HL-60 (cell line): ENCODE measurements around the gene GRID1.

ENCODE experiments used
- DNase-seq, 2 experiments: peaks; one replicate each; pipeline ENCODE4 v3.0.0-alpha.2; 2010 to 2020; ENCODE audit warnings: low read depth in 1 of 2, low spot score in 1 of 2
- H3K27ac ChIP-seq: fragments of 250-450 bp; sonication (Bioruptor Pico); replicated peaks from 2 replicates; pipeline ENCODE4 v1.5.1; 2020; ENCODE audit warnings: mild to moderate bottlenecking, moderate library complexity
- H3K27me3 ChIP-seq: fragments of 250-450 bp; sonication (Bioruptor Pico); 2 replicates; pipeline ENCODE4 v1.5.1; 2021; ENCODE audit warnings: mild to moderate bottlenecking, moderate library complexity; ENCODE audit not compliant: insufficient read depth, poor library complexity, severe bottlenecking
- H3K4me3 ChIP-seq: replicated peaks from 2 replicates; pipeline ENCODE4 v1.5.1; 2011; ENCODE audit warnings: mild to moderate bottlenecking, control low read depth, low read length; ENCODE audit not compliant: insufficient read depth
- GABPA ChIP-seq: IDR thresholded peaks from 2 replicates; pipeline ENCODE4 v1.6.1; 2012; ENCODE audit warnings: low read depth
- POLR2AphosphoS5 ChIP-seq: IDR thresholded peaks from 2 replicates; pipeline ENCODE4 v1.6.1; 2012; ENCODE audit warnings: low read depth
- SPI1 ChIP-seq: IDR thresholded peaks from 2 replicates; pipeline ENCODE4 v1.6.1; 2012; ENCODE audit warnings: low read depth, mild to moderate bottlenecking, borderline replicate concordance
- TF ChIP-seq, protein P1 (sequence below): IDR thresholded peaks from 2 replicates; pipeline ENCODE4 v1.6.1; 2012; ENCODE audit warnings: low read depth; ENCODE audit not compliant: insufficient replicate concordance
- TF ChIP-seq, protein P2 (sequence below): IDR thresholded peaks from one replicate; pipeline ENCODE4 v1.5.1; 2011; ENCODE audit warnings: low read length, control low read depth, inconsistent platforms; ENCODE audit not compliant: insufficient read depth

GRID1 gene

DNA sequence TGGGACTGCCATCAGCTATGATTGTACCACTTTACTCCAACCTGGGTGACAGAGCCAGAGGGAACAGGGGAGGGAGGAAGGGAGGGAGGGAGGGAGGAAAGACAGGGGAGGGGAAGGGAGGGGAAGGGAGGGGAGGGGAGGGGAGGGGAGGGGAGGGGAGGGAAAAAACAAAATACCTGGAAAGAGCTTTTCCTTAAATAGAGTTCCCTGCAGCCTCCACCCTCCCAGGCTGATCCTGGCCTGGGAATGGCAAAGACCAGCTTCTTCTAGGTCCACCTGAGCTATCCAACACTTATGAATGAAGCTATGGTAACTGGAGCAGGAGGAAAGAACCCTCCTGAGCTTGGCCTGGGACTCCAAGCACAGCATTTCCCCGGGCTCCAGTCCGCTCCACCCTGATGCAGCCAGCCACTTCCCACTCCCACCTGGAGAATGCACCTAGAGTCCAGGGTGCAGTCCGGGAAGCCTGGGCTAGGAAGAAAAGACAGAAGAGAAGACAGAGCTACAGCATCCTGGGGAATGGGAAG lies 66.1 kb downstream of the GRID1 start:
- no peak for TF ChIP-seq GABPA
- TF ChIP-seq POLR2AphosphoS5: no peak
- TF ChIP-seq SPI1: no peak
- TF ChIP-seq, protein P1, sequence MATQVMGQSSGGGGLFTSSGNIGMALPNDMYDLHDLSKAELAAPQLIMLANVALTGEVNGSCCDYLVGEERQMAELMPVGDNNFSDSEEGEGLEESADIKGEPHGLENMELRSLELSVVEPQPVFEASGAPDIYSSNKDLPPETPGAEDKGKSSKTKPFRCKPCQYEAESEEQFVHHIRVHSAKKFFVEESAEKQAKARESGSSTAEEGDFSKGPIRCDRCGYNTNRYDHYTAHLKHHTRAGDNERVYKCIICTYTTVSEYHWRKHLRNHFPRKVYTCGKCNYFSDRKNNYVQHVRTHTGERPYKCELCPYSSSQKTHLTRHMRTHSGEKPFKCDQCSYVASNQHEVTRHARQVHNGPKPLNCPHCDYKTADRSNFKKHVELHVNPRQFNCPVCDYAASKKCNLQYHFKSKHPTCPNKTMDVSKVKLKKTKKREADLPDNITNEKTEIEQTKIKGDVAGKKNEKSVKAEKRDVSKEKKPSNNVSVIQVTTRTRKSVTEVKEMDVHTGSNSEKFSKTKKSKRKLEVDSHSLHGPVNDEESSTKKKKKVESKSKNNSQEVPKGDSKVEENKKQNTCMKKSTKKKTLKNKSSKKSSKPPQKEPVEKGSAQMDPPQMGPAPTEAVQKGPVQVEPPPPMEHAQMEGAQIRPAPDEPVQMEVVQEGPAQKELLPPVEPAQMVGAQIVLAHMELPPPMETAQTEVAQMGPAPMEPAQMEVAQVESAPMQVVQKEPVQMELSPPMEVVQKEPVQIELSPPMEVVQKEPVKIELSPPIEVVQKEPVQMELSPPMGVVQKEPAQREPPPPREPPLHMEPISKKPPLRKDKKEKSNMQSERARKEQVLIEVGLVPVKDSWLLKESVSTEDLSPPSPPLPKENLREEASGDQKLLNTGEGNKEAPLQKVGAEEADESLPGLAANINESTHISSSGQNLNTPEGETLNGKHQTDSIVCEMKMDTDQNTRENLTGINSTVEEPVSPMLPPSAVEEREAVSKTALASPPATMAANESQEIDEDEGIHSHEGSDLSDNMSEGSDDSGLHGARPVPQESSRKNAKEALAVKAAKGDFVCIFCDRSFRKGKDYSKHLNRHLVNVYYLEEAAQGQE: no peak
- TF ChIP-seq, protein P2, sequence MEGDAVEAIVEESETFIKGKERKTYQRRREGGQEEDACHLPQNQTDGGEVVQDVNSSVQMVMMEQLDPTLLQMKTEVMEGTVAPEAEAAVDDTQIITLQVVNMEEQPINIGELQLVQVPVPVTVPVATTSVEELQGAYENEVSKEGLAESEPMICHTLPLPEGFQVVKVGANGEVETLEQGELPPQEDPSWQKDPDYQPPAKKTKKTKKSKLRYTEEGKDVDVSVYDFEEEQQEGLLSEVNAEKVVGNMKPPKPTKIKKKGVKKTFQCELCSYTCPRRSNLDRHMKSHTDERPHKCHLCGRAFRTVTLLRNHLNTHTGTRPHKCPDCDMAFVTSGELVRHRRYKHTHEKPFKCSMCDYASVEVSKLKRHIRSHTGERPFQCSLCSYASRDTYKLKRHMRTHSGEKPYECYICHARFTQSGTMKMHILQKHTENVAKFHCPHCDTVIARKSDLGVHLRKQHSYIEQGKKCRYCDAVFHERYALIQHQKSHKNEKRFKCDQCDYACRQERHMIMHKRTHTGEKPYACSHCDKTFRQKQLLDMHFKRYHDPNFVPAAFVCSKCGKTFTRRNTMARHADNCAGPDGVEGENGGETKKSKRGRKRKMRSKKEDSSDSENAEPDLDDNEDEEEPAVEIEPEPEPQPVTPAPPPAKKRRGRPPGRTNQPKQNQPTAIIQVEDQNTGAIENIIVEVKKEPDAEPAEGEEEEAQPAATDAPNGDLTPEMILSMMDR: no peak
- H3K27ac ChIP-seq: no peak overlapping the region
- no peak overlapping the region for H3K4me3 ChIP-seq
- H3K27me3 ChIP-seq: no peaks in the 10 kb centered on the region
- no peak for DNase-seq

DNA sequence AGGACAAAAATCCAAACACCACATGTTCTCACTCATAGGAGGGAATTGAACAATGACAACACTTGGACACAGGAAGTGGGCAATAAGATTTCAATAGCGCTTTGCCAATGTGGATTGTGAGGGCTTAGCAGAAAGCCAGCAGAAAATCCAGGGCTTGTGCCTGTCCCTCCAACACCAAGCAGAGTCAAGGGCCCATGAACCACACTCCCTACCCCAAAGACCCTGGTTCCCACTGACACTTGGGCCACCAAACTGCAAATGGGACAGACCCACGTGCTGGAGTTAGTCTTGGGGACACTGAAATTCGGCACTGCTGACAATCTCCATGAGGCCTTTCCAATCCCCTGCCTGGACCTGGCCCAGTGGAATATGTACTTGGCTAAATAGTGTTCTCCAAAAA lies 67.0 kb downstream of the GRID1 start:
- no peaks in the 10 kb centered on the region for H3K27me3 ChIP-seq
- no peak overlapping the region for H3K27ac ChIP-seq
- DNase-seq: no peak
- no peak overlapping the region for H3K4me3 ChIP-seq
- TF ChIP-seq, protein P1: no peak
- no peak for TF ChIP-seq SPI1
- TF ChIP-seq POLR2AphosphoS5: no peak
- TF ChIP-seq, protein P2: no peak
- no peak for TF ChIP-seq GABPA

DNA sequence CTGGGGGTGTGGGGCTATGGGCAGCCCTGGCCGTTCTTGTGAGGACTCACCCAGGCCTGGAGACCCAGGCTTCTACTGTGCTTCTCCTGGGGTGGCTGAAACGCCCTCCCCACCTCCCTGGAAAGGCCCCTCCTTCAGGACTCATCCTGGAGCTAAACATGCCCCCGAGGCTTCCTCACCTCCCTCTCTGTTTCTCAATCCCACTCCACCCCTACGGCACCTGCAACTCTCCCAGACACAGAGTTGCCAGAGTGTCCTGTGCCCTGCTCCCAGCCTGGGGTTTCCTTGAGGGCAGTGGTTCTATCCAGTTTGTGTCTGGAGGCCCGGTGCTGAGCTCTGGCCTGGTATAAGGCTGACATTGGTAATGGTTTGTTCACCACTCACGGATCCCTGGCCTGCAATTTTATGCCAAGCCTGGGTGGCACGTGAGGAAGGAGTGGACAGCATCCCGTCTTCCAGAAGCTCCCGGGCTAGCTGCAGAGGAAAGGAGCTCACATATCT lies 68.0 kb downstream of the GRID1 start:
- TF ChIP-seq GABPA (no peak), SPI1 (no peak), POLR2AphosphoS5 (no peak)
- TF ChIP-seq, protein P1: no peak
- TF ChIP-seq, protein P2: no peak
- no peak overlapping the region for H3K4me3 ChIP-seq
- DNase-seq: no peak
- no peak overlapping the region for H3K27ac ChIP-seq
- no peaks in the 10 kb centered on the region for H3K27me3 ChIP-seq
